CD4-positive, alpha-beta T cell treated with Interleukin-6 at 100 ng/mL for 8 hours (primary cell): ENCODE results near the gene UNC13A.

ENCODE experiments used
- DNase-seq: peaks from one replicate; pipeline ENCODE4 v3.0.0-alpha.2; 2020; ENCODE audit warnings: mixed read lengths, low spot score

UNC13A gene

GRCh38 chr19:17669419-17669818 lies 18.7 kb downstream of the UNC13A start:
- DNase-seq, result no peak

- DNase-seq, result no peak
Measured at GRCh38 chr19:17665058-17665457, 23.1 kb downstream of the UNC13A start.

GRCh38 chr19:17659996-17660395 lies 28.2 kb downstream of the UNC13A start:
- no peak for DNase-seq

GRCh38 chr19:17658666-17659065 lies 29.5 kb downstream of the UNC13A start:
- no peak for DNase-seq

- DNase-seq, result no peak
Measured at GRCh38 chr19:17658240-17658639, 29.9 kb downstream of the UNC13A start.

GRCh38 chr19:17656970-17657369 lies 31.2 kb downstream of the UNC13A start:
- no peak for DNase-seq

GRCh38 chr19:17655751-17656472 lies 32.2 kb downstream of the UNC13A start:
- no peak for DNase-seq

- no peak for DNase-seq
Measured at GRCh38 chr19:17654993-17655392, 33.2 kb downstream of the UNC13A start.

GRCh38 chr19:17652627-17653026 lies 35.5 kb downstream of the UNC13A start:
- DNase-seq, result no peak

GRCh38 chr19:17648786-17649185 lies 39.4 kb downstream of the UNC13A start:
- DNase-seq, result no peak

GRCh38 chr19:17648097-17648660 lies 40.0 kb downstream of the UNC13A start:
- DNase-seq, result no peak

- no peak for DNase-seq
Measured at GRCh38 chr19:17647071-17648020, 40.8 kb downstream of the UNC13A start.

- no peak for DNase-seq
Measured at GRCh38 chr19:17646441-17646840, 41.7 kb downstream of the UNC13A start.

GRCh38 chr19:17645339-17645963 lies 42.7 kb downstream of the UNC13A start:
- no peak for DNase-seq

GRCh38 chr19:17642656-17643055 lies 45.5 kb downstream of the UNC13A start:
- no peak for DNase-seq

- no peak for DNase-seq
Measured at GRCh38 chr19:17641846-17642245, 46.3 kb downstream of the UNC13A start.

GRCh38 chr19:17641181-17641580 lies 47.0 kb downstream of the UNC13A start:
- DNase-seq, result no peak

GRCh38 chr19:17633700-17634099 lies 54.5 kb downstream of the UNC13A start:
- DNase-seq, result no peak

- no peak for DNase-seq
Measured at GRCh38 chr19:17632577-17632976, 55.6 kb downstream of the UNC13A start.

GRCh38 chr19:17629760-17630159 lies 58.4 kb downstream of the UNC13A start:
- no peak for DNase-seq

GRCh38 chr19:17627921-17628320 lies 60.2 kb downstream of the UNC13A start:
- no peak for DNase-seq

- no peak for DNase-seq
Measured at GRCh38 chr19:17627161-17627560, 61.0 kb downstream of the UNC13A start.
